ENCODE results near the gene ZSCAN2.
"Not testable (repeated sequence)": the region's sequence is repeated elsewhere in the genome, so short reads cannot be mapped to it uniquely, and the experiment has no call there.

Gene ZSCAN2

DNA sequence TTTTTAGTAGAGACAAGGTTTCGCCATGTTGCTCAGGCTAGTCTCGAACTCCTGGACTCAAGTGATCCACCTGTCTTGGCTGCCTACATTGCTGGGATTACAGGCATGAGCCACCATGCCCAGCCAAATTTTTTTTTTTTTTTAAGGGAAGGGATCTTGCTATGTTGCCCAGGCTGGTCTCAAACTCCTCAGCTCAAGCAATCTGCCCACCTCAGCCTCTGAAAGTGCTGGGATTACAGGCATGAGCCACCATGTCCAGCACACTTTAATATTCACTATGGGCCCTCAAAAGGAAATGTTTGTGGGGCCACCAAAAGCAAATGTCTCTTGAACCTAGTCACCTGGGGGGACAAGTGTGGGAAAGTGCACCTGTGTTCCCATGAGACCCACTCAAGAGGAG lies 41.8 kb downstream of the ZSCAN2 start:
- DNase-seq, result not testable (repeated sequence)

GRCh38 chr15:84643838-84644237 lies 43.0 kb downstream of the ZSCAN2 start:
- DNase-seq, result no peak

GRCh38 chr15:84645496-84645895 lies 44.7 kb downstream of the ZSCAN2 start:
- no peak for DNase-seq

DNA sequence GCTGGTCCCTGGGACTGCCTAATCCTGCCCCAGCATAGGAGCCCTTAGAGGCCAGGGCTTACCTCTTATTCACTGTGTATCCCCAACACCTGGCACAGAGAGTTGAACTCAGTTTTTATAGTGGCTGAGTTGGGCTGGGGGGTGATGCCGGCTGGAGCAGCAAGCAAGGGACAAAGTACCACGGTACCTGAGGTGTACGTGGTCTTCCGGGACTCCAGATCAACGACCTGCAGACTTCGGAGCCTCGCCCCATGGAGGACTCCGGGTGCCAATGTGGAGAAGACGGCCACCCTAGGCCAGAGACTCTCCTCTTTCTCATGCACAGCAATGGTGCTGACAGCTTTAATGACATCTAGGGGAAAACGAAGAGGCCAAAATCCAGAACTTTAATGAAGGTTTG lies 45.2 kb downstream of the ZSCAN2 start:
- DNase-seq, result no peak

GRCh38 chr15:84647726-84648125 lies 46.9 kb downstream of the ZSCAN2 start:
- no peak for DNase-seq

DNA sequence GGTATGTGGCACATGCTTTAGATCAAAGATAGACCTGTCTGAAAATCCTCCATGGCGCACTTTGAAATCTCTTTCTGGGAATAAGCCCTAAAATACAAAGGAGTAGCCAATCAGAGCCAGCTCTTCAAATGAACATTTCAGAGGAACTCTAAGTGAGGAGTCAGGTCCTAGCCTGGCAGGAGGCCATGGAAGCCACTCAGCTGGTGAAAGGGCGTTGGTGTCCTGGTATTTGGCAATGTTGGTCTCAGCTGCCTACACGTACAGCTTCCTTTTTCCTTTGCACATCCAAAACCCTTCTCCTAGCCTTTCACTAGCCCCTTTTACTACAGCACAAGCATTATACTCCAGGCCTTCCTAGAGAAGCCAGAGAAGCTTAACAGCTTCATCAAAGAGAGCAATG lies 47.7 kb downstream of the ZSCAN2 start:
- peak; percentile 73 to 85 for DNase-seq

DNA sequence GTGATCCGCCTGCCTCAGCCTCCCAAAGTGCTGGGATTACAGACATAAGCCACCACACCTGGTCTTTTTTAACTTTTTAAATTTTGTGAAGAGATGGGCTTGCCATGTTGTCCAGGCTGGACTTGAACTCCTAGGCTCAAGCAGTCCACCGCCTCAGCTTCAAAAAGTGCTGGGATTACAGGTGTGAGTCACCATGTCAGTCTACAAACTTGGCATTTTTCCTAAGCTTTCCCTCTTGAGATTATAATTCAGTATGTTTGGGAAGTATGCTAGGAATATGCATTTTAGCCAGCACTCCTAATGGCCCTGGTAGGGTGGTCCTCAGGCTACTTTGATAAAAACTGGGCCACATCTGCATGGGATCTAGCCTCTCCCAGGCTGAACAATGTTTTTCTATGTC lies 48.9 kb downstream of the ZSCAN2 start:
- DNase-seq, result no peak

DNA sequence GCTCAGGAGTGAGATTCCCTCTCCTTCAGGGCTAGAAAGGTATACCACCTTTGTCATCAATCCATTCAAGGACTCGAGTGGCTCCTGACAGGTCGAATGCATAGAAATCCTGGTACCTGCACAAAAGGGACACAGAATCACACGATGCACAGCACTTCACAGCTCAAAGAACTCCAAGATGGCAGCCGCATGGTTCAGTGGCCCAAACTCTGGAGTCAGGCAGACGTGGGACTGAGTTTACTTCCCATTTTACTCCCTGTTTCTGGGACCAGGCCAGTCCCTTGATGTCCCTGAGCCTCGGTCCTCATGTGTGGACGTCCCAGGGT lies 52.7 kb downstream of the ZSCAN2 start:
- peak in 1 of 2 donors; percentile 56 for DNase-seq

DNA sequence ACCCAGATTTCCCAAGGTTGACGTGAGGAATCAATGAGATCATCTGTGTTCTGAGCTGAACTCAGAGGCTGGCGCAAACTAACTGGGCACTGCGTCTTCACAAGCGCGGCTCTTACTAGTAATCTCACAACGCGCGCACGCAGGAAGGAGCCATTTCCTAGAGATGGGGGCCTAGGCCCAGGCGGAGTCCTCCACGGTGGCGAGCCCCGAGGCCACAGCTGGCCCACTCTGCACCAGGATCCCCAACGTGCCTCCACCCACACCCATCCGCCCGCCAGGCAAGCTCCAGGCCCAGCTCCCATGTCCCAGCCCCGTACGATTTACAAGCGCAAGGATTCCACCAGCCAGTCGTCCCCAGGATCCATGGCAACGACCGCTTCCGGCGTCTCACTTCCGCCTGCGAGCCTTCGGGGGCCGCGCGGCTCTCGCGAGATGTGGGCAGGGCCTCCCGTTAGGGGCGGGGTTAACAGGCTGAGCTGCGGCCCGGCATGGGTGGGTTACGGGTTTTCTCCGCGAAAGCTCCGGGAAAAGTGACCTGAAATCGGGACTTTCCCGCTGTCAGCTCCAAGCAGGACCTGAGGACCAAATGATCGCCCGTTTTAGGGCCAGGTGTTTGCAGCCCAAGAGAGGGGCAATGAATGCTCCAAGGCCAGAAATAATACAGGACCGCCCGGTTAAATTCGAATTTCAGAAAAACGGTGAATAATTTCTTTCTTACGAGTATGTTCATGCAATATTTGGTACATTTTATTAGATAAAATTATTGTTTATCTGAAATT lies 53.3 kb downstream of the ZSCAN2 start, which contains the start of gene WDR73:
Gene WDR73 (minus strand): TSS at position 374 of the 779 bp plus-strand sequence. CDS start 9 bp downstream, at position 365.
- DNase-seq, result peak; percentile 91 to 97

DNA sequence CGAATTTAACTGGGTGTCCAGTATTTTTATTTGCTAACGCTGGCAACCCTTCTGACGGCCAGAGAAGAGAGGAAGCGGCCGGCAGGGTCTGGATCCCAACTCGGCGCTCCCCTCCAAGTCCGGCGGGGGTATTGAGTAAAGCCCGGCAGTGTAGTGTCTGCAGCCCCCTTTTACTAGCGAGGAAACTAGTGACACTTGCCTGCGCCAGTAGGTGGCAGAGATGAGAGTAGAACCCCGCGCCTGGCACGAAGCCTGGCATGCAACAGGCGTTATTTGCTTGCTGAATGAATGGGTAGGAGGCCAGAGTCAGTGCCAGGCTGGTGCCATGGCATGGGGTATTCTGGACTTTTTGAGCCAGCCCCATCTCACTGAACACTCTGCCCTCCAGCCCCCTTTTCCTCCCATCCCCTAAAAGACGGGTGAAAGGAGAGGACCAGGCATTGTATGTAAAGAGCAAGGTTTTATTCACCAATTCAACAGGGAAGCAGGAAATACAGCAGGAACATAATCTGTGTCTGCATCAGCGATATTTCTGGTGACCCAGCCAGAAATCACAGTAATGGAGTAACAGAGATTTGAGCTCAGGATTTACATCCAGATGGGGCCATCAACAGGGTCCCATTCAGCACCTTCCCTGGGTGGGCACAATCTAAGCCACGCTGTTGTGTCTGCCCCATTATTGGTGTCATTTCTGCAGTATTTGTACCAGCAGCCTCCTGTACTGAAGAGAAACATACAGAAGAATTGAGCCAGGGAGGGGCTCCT lies 54.1 kb downstream of the ZSCAN2 start:
- peak; percentile 60 to 75 for DNase-seq

- DNase-seq, result no peak
These were observed 56.2 kb downstream of the ZSCAN2 start for GRCh38 chr15:84656972-84657371.

DNA sequence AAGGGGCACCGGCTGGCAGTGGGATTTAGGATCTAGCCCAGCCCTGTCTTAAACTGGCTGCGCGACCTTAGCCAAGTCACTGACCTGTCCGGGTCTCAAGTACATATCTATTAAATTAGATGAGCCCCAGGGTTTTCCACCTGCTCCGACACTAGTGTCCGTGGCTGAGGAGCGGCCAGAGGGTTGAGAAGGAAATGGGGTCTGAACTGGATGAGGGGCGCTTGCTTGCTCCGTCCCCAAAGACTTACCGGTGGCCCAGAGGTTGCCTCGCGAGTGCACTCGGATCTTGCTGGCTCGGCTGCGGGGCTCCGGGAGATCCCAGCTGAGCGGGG lies 56.9 kb downstream of the ZSCAN2 start:
- DNase-seq, result no peak

DNA sequence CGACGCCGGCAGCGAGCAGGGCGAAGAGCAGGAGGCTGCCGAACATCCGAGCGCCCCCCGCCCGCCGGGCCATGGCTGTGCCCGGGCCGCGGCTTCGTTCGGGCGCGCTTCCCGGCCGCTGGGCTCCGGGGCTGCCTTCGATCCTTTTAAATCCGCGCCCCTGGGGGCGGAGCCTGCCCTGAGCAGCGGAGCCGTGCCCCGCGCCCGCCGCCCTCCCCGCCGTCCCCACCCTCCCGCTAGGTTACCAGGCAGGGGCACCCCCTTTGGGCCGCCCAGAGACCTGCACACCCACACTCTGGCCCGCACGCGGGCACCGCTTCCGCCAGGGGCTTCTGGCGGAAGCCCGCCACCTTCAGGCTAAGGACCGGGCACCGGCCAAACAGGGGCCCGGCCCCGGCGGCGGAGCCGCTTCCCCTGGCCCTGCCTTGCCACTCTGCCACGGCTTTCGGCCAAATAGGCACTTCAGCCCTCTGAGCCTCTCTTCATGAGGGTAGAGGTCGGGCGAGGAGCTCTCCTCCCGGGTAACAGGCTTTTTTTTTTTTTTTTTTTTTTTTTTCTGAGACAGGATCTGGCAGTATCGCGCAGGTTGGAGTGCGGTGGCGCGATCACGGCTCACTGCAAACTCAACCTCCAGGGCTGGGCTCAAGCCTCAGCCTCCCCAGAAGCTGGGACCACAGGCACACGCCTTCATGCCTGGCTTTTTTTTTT lies 57.4 kb downstream of the ZSCAN2 start, which contains the start of gene NMB:
Gene NMB (minus strand): TSS at position 120 of the 708 bp plus-strand sequence. CDS start 47 bp downstream, at position 73.
- DNase-seq, result peak; percentile 62

DNA sequence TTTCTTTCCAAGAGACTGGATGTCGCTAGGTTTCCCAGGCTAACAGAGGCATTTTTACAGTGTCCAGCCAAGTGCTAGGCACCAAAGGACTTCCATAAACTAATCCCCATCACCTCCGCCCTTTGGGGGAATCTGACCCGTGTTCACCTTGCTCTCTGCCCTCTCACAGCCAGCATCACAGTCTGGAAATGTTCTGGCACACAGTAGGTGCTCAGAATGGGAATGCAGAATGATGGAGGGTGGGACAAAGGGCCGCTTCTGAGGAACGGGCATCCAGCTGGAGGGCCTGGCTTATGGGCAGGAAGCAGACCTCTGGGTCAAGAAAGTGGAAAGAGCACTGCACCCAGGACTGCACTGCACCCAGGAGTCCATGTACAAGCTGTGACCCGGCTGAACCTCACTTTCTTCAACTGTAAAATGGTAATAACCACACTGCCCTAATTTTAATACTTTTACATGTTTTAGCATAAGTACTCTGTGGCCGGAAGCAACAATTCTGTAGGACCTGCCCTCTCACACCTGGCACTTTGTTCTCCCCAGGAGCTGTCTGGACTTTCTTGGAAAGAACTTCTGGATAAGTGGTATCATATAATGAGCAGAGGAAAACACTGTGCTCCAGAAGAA lies 58.1 kb downstream of the ZSCAN2 start:
- no peak for DNase-seq

- no peak for DNase-seq
These were observed 59.3 kb downstream of the ZSCAN2 start for GRCh38 chr15:84659904-84660781.

DNA sequence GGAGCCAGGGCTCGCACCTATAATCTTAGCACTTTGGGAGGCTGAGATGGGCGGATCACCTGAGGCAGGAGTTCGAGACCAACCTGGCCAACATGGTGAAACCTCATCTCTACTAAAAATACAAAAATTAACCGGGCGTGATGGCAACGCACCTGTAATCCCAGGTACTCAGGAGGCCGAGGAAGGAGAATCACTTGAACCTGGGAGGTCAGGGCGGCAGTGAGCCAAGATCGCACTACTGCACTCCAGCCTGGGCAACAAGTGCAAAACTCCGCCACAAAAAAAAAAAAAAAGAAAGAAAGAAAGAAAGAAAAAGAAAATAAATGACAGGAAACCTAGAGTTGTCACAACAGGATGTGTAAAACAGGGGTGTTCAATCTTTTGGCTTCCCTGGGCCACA lies 60.2 kb downstream of the ZSCAN2 start:
- no peak for DNase-seq

- DNase-seq, result no peak
These were observed 65.6 kb downstream of the ZSCAN2 start for GRCh38 chr15:84666373-84666772.

DNA sequence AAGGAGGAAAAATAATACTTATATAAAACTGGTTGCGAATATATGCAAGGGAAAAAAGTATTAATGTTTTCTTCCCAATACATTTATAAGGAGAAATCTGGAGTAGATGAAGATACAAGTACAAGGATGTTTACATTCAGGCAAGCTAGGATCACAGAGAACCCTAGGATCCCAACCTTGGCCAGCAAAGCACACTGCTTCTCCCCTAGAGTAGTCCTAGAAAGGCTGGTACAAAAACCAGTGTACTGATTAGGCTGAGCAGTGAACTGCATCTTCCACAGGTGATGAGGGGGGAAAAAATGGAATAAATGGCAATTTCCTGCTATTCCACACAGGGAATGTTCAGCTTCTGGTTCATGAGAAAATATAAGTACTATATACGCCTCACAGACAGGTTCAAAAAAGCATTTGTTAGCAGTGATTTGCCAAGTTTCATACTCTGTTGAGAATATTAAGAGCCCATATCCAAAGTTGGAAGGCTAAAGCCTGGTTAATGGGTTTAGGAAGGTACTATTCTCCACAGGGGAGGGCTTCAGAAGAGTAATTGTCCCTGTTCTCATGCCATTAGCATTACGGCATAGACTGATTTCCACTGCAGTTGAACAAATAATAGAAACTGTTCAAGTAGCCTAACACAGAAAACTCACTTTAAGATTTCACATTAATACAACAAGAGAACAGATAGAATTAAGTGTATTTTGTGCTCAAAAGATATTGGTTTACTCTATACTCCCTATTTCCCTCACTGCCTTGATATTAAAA lies 67.6 kb downstream of the ZSCAN2 start:
- no peak for DNase-seq

GRCh38 chr15:84669726-84670125 lies 68.9 kb downstream of the ZSCAN2 start:
- no peak for DNase-seq

GRCh38 chr15:84671211-84671610 lies 70.4 kb downstream of the ZSCAN2 start:
- DNase-seq, result no peak

Measured in inflammatory macrophage treated with lipopolysaccharide for 1 hour (primary cell).